Measurements from ENCODE around the gene ZNF764.
"Not testable (repeated sequence)": the region's sequence is repeated elsewhere in the genome, so short reads cannot be mapped to it uniquely, and the experiment has no call there.

The ZNF764 gene

GRCh38 chr16:30600215-30600614 is 42.0 kb upstream of the ZNF764 start:
- Histone ChIP-seq H2BK15ac (ENCODE audit: low read depth, poor library complexity, severe bottlenecking) (no peak overlapping the region), H3K14ac (ENCODE audit: low read length in 2 of 2) (no peak overlapping the region), H2AK5ac (ENCODE audit: low read length, severe bottlenecking) (no peak overlapping the region), H3K4me3 (ENCODE audit: insufficient read depth in 1 of 2, low read depth in 1 of 2, low read length in 2 of 2) (no peak overlapping the region), H3K23ac (ENCODE audit: low read length in 2 of 2) (no peak overlapping the region), H2BK5ac (ENCODE audit: low read depth, low read length, poor library complexity, severe bottlenecking) (no peak overlapping the region), H3K18ac (ENCODE audit: low read depth in 1 of 2, low read length in 2 of 2) (no peak overlapping the region), H3K27me3 (ENCODE audit: control insufficient read depth in 1 of 2, insufficient read depth in 1 of 2, low read length in 2 of 2) (no peaks in the 10 kb centered on the region), H3K4me2 (ENCODE audit: low read length, poor library complexity, severe bottlenecking) (no peak overlapping the region), H2BK12ac (ENCODE audit: low read length in 2 of 2) (no peak overlapping the region), H2AFZ (ENCODE audit: low read depth, low read length) (no peak overlapping the region), H4K91ac (ENCODE audit: low read length) (no peak overlapping the region), H3K9ac (ENCODE audit: low read length) (no peak overlapping the region), H3K79me1 (replicated peaks; ENCODE audit: low read length, poor library complexity, severe bottlenecking) (peaks cover 14% of the 10 kb centered on the region), H3K9me3 (ENCODE audit: control insufficient read depth, low read length) (no peaks in the 10 kb centered on the region), H3K36me3 (ENCODE audit: control insufficient read depth in 1 of 2, insufficient read depth in 2 of 2, low read depth in 1 of 2, low read length in 2 of 2) (peaks cover 19 to 25% of the 10 kb centered on the region in 2 experiments), H3K4ac (ENCODE audit: low read depth in 1 of 2, low read length in 2 of 2) (no peak overlapping the region), H3K27ac (ENCODE audit: low read length, poor library complexity, severe bottlenecking) (no peak overlapping the region), H4K8ac (ENCODE audit: low read length) (no peak overlapping the region), H3K4me1 (ENCODE audit: control insufficient read depth, insufficient read depth, low read depth, low read length) (no peaks in the 10 kb centered on the region), H2BK120ac (ENCODE audit: low read depth, low read length) (no peak overlapping the region)
- WGBS = 100% methylated on average over 3 of the region's 3 CpGs
- DNase-seq = no peak

GRCh38 chr16:30592871-30593270 is 34.7 kb upstream of the ZNF764 start:
- Histone ChIP-seq H3K79me1 (replicated peaks; ENCODE audit: low read length, poor library complexity, severe bottlenecking) (no peaks in the 10 kb centered on the region), H2AFZ (ENCODE audit: low read depth, low read length) (no peak overlapping the region), H2BK120ac (ENCODE audit: low read depth, low read length) (no peak overlapping the region), H4K91ac (ENCODE audit: low read length) (no peak overlapping the region), H2AK5ac (ENCODE audit: low read length, severe bottlenecking) (no peak overlapping the region), H3K9me3 (ENCODE audit: control insufficient read depth, low read length) (no peaks in the 10 kb centered on the region), H3K18ac (ENCODE audit: low read depth in 1 of 2, low read length in 2 of 2) (no peak overlapping the region), H3K4me3 (ENCODE audit: insufficient read depth in 1 of 2, low read depth in 1 of 2, low read length in 2 of 2) (no peak overlapping the region), H2BK12ac (ENCODE audit: low read length in 2 of 2) (no peak overlapping the region), H3K4ac (ENCODE audit: low read depth in 1 of 2, low read length in 2 of 2) (no peak overlapping the region), H4K8ac (ENCODE audit: low read length) (no peak overlapping the region), H3K27me3 (ENCODE audit: control insufficient read depth in 1 of 2, insufficient read depth in 1 of 2, low read length in 2 of 2) (no peaks in the 10 kb centered on the region), H3K4me2 (ENCODE audit: low read length, poor library complexity, severe bottlenecking) (no peak overlapping the region), H3K14ac (ENCODE audit: low read length in 2 of 2) (no peak overlapping the region), H2BK5ac (ENCODE audit: low read depth, low read length, poor library complexity, severe bottlenecking) (no peak overlapping the region), H2BK15ac (ENCODE audit: low read depth, poor library complexity, severe bottlenecking) (no peak overlapping the region), H3K23ac (ENCODE audit: low read length in 2 of 2) (no peak overlapping the region), H3K36me3 (ENCODE audit: control insufficient read depth in 1 of 2, insufficient read depth in 2 of 2, low read depth in 1 of 2, low read length in 2 of 2) (no peaks in the 10 kb centered on the region), H3K4me1 (ENCODE audit: control insufficient read depth, insufficient read depth, low read depth, low read length) (no peaks in the 10 kb centered on the region), H3K27ac (ENCODE audit: low read length, poor library complexity, severe bottlenecking) (no peak overlapping the region), H3K9ac (ENCODE audit: low read length) (no peak overlapping the region)
- 96% methylated on average over 3 of the region's 4 CpGs for WGBS
- DNase-seq = no peak

GRCh38 chr16:30590869-30591268 is 32.7 kb upstream of the ZNF764 start:
- H2BK12ac ChIP-seq (ENCODE audit: low read length in 2 of 2); H3K27ac ChIP-seq (ENCODE audit: low read length, poor library complexity, severe bottlenecking); H3K27me3 ChIP-seq (ENCODE audit: control insufficient read depth in 1 of 2, insufficient read depth in 1 of 2, low read length in 2 of 2); DNase-seq; H2BK15ac ChIP-seq (ENCODE audit: low read depth, poor library complexity, severe bottlenecking); H3K23ac ChIP-seq (ENCODE audit: low read length in 2 of 2); H2BK120ac ChIP-seq (ENCODE audit: low read depth, low read length); H3K4me3 ChIP-seq (ENCODE audit: insufficient read depth in 1 of 2, low read depth in 1 of 2, low read length in 2 of 2); H2BK5ac ChIP-seq (ENCODE audit: low read depth, low read length, poor library complexity, severe bottlenecking); H3K4ac ChIP-seq (ENCODE audit: low read depth in 1 of 2, low read length in 2 of 2); H2AK5ac ChIP-seq (ENCODE audit: low read length, severe bottlenecking); H2AFZ ChIP-seq (ENCODE audit: low read depth, low read length); H3K4me1 ChIP-seq (ENCODE audit: control insufficient read depth, insufficient read depth, low read depth, low read length); H3K18ac ChIP-seq (ENCODE audit: low read depth in 1 of 2, low read length in 2 of 2); H4K91ac ChIP-seq (ENCODE audit: low read length); H3K9ac ChIP-seq (ENCODE audit: low read length); H3K36me3 ChIP-seq (ENCODE audit: control insufficient read depth in 1 of 2, insufficient read depth in 2 of 2, low read depth in 1 of 2, low read length in 2 of 2); H4K8ac ChIP-seq (ENCODE audit: low read length); H3K4me2 ChIP-seq (ENCODE audit: low read length, poor library complexity, severe bottlenecking); H3K14ac ChIP-seq (ENCODE audit: low read length in 2 of 2); H3K9me3 ChIP-seq (ENCODE audit: control insufficient read depth, low read length): not testable (repeated sequence)
- 96% methylated on average over 5 of the region's 9 CpGs for WGBS
- H3K79me1 ChIP-seq (replicated peaks; ENCODE audit: low read length, poor library complexity, severe bottlenecking) = peaks cover 10% of the 10 kb centered on the region

GRCh38 chr16:30589582-30589981 is 31.4 kb upstream of the ZNF764 start:
- H2BK5ac ChIP-seq (ENCODE audit: low read depth, low read length, poor library complexity, severe bottlenecking); H3K27me3 ChIP-seq (ENCODE audit: control insufficient read depth in 1 of 2, insufficient read depth in 1 of 2, low read length in 2 of 2); H3K27ac ChIP-seq (ENCODE audit: low read length, poor library complexity, severe bottlenecking); H3K23ac ChIP-seq (ENCODE audit: low read length in 2 of 2); H2AFZ ChIP-seq (ENCODE audit: low read depth, low read length); DNase-seq; H3K4me3 ChIP-seq (ENCODE audit: insufficient read depth in 1 of 2, low read depth in 1 of 2, low read length in 2 of 2); H4K91ac ChIP-seq (ENCODE audit: low read length); H4K8ac ChIP-seq (ENCODE audit: low read length); H3K4ac ChIP-seq (ENCODE audit: low read depth in 1 of 2, low read length in 2 of 2); H3K14ac ChIP-seq (ENCODE audit: low read length in 2 of 2); H2BK120ac ChIP-seq (ENCODE audit: low read depth, low read length); H3K4me1 ChIP-seq (ENCODE audit: control insufficient read depth, insufficient read depth, low read depth, low read length); H2BK12ac ChIP-seq (ENCODE audit: low read length in 2 of 2); H3K18ac ChIP-seq (ENCODE audit: low read depth in 1 of 2, low read length in 2 of 2); H3K36me3 ChIP-seq (ENCODE audit: control insufficient read depth in 1 of 2, insufficient read depth in 2 of 2, low read depth in 1 of 2, low read length in 2 of 2); H3K9me3 ChIP-seq (ENCODE audit: control insufficient read depth, low read length); H2AK5ac ChIP-seq (ENCODE audit: low read length, severe bottlenecking); H3K9ac ChIP-seq (ENCODE audit: low read length); H2BK15ac ChIP-seq (ENCODE audit: low read depth, poor library complexity, severe bottlenecking); H3K4me2 ChIP-seq (ENCODE audit: low read length, poor library complexity, severe bottlenecking): not testable (repeated sequence)
- peaks cover 11% of the 10 kb centered on the region for H3K79me1 ChIP-seq (replicated peaks; ENCODE audit: low read length, poor library complexity, severe bottlenecking)
- WGBS = 67% methylated on average over 1 of the region's 2 CpGs

Data from mesenchymal stem cell (in vitro differentiated cells and primary cell).